Liver (tissue), 3 donors: ENCODE data around the gene BMP6.

ENCODE experiments used
- EGR1 ChIP-seq, 2 donors: IDR thresholded peaks; 2 replicates each; pipeline ENCODE4 v1.6.1; 2016 to 2018; ENCODE audit warnings: antibody characterized with exemption in 2 of 2, low read depth in 2 of 2
- FOXA1 ChIP-seq: IDR thresholded peaks from 2 replicates; pipeline ENCODE4 v1.6.1; 2016; ENCODE audit warnings: antibody characterized with exemption
- FOXA2 ChIP-seq: IDR thresholded peaks from 2 replicates; pipeline ENCODE4 v1.6.1; 2016; ENCODE audit warnings: antibody characterized with exemption
- GABPA ChIP-seq, 2 donors: IDR thresholded peaks in 1 of 2; conservative IDR thresholded peaks in 1 of 2; 2 replicates each; pipeline ENCODE4 v1.6.1; 2016; ENCODE audit warnings: antibody characterized with exemption in 2 of 2, mild to moderate bottlenecking in 1 of 2, moderate library complexity in 1 of 2
- HNF4A ChIP-seq, 2 donors: conservative IDR thresholded peaks; 2 replicates each; pipeline ENCODE4 v1.6.1; 2016; ENCODE audit warnings: antibody characterized with exemption in 2 of 2, mild to moderate bottlenecking in 2 of 2
- JUND ChIP-seq, 2 donors: IDR thresholded peaks; 2 replicates each; pipeline ENCODE4 v1.6.1; 2016; ENCODE audit warnings: antibody characterized with exemption in 2 of 2
- RAD21 ChIP-seq, 2 donors: IDR thresholded peaks; 2 replicates each; pipeline ENCODE4 v1.6.1; 2016; ENCODE audit warnings: antibody characterized with exemption in 2 of 2, mild to moderate bottlenecking in 2 of 2
- SP1 ChIP-seq: IDR thresholded peaks from 2 replicates; pipeline ENCODE4 v1.6.1; 2018; ENCODE audit warnings: antibody characterized with exemption, mild to moderate bottlenecking
- YY1 ChIP-seq: IDR thresholded peaks from 2 replicates; pipeline ENCODE4 v1.6.1; 2016; ENCODE audit warnings: antibody characterized with exemption, mild to moderate bottlenecking
- TF ChIP-seq, protein P1 (sequence below): fragments of 150-350 bp; IDR thresholded peaks from 2 replicates; pipeline ENCODE4 v1.5.1; 2017; ENCODE audit warnings: improper control_type of control experiment, low read depth, low read length; ENCODE audit not compliant: missing input control
- TF ChIP-seq, protein P2 (sequence below): IDR thresholded peaks from 2 replicates; pipeline ENCODE4 v1.6.1; 2016; ENCODE audit warnings: antibody characterized with exemption
- TF ChIP-seq, protein P3 (sequence below): IDR thresholded peaks from 2 replicates; pipeline ENCODE4 v1.6.1; 2016; ENCODE audit warnings: antibody characterized with exemption, mild to moderate bottlenecking
- TF ChIP-seq, protein P4 (sequence below): IDR thresholded peaks from 2 replicates; pipeline ENCODE4 v1.6.1; 2016; ENCODE audit warnings: antibody characterized with exemption
- donor health status: healthy.
- donor health status: healthy.

DNA sequence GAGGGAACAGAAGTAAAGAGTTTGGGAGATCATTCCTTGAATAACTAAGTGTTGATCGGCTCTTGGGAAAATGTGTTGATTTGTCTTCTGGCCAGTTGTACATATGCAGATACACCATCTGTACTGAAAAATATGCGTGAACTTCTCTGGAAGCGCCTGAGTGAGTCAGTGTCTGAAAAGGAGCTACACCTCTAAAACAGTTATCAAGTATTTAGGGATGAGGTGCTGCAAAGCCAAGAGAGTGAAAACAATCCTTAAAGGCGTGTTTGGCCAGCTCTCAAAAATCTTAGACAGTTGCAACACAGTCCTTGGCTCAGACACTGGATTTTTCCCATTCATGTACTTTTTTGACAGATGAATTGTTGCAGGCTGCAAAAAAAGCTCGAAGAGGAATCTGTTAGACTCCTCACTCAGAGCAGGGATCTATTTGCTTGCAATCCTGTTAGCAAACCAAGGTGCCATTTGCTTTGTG lies 61.3 kb downstream of the BMP6 start:
- TF ChIP-seq, protein P1, sequence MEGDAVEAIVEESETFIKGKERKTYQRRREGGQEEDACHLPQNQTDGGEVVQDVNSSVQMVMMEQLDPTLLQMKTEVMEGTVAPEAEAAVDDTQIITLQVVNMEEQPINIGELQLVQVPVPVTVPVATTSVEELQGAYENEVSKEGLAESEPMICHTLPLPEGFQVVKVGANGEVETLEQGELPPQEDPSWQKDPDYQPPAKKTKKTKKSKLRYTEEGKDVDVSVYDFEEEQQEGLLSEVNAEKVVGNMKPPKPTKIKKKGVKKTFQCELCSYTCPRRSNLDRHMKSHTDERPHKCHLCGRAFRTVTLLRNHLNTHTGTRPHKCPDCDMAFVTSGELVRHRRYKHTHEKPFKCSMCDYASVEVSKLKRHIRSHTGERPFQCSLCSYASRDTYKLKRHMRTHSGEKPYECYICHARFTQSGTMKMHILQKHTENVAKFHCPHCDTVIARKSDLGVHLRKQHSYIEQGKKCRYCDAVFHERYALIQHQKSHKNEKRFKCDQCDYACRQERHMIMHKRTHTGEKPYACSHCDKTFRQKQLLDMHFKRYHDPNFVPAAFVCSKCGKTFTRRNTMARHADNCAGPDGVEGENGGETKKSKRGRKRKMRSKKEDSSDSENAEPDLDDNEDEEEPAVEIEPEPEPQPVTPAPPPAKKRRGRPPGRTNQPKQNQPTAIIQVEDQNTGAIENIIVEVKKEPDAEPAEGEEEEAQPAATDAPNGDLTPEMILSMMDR = no peak
- TF ChIP-seq, protein P2, sequence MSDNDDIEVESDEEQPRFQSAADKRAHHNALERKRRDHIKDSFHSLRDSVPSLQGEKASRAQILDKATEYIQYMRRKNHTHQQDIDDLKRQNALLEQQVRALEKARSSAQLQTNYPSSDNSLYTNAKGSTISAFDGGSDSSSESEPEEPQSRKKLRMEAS = no peak
- TF ChIP-seq, protein P3, sequence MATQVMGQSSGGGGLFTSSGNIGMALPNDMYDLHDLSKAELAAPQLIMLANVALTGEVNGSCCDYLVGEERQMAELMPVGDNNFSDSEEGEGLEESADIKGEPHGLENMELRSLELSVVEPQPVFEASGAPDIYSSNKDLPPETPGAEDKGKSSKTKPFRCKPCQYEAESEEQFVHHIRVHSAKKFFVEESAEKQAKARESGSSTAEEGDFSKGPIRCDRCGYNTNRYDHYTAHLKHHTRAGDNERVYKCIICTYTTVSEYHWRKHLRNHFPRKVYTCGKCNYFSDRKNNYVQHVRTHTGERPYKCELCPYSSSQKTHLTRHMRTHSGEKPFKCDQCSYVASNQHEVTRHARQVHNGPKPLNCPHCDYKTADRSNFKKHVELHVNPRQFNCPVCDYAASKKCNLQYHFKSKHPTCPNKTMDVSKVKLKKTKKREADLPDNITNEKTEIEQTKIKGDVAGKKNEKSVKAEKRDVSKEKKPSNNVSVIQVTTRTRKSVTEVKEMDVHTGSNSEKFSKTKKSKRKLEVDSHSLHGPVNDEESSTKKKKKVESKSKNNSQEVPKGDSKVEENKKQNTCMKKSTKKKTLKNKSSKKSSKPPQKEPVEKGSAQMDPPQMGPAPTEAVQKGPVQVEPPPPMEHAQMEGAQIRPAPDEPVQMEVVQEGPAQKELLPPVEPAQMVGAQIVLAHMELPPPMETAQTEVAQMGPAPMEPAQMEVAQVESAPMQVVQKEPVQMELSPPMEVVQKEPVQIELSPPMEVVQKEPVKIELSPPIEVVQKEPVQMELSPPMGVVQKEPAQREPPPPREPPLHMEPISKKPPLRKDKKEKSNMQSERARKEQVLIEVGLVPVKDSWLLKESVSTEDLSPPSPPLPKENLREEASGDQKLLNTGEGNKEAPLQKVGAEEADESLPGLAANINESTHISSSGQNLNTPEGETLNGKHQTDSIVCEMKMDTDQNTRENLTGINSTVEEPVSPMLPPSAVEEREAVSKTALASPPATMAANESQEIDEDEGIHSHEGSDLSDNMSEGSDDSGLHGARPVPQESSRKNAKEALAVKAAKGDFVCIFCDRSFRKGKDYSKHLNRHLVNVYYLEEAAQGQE = no peak
- TF ChIP-seq JUND (IDR thresholded peaks at IDR 0.05) (no peak), RAD21 (IDR thresholded peaks at IDR 0.05) (no peak), HNF4A (conservative IDR thresholded peaks at IDR 0.05) (no peak), FOXA1 (no peak), EGR1 (IDR thresholded peaks at IDR 0.05; ENCODE audit: low read depth in 2 of 2) (no peak), FOXA2 (no peak), GABPA (IDR thresholded peaks at IDR 0.05 in 1 of 2, conservative IDR thresholded peaks at IDR 0.05 in 1 of 2) (no peak), YY1 (no peak), SP1 (no peak)
- TF ChIP-seq, protein P4, sequence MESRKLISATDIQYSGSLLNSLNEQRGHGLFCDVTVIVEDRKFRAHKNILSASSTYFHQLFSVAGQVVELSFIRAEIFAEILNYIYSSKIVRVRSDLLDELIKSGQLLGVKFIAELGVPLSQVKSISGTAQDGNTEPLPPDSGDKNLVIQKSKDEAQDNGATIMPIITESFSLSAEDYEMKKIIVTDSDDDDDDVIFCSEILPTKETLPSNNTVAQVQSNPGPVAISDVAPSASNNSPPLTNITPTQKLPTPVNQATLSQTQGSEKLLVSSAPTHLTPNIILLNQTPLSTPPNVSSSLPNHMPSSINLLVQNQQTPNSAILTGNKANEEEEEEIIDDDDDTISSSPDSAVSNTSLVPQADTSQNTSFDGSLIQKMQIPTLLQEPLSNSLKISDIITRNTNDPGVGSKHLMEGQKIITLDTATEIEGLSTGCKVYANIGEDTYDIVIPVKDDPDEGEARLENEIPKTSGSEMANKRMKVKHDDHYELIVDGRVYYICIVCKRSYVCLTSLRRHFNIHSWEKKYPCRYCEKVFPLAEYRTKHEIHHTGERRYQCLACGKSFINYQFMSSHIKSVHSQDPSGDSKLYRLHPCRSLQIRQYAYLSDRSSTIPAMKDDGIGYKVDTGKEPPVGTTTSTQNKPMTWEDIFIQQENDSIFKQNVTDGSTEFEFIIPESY = no peak
